ENCODE measurements around the gene ZNF470.

- TF ChIP-seq CTCF (IDR thresholded peaks at IDR 0.05) (no peak), EP300 (IDR thresholded peaks at IDR 0.05) (no peak), POLR2A (IDR thresholded peaks at IDR 0.05) (no peak)
These were observed 55.1 kb downstream of the ZNF470 start for GRCh38 chr19:56622374-56622773.
